Osteoblast (primary cell): ENCODE measurements around the gene RNF224. TPM values are rescaled to one million over a fixed set of nuclear protein-coding genes. Genes with fewer than 3 reads are reported as not detected.

Experiments
- DNase-seq: peaks from one replicate; pipeline ENCODE4 v3.0.0; 2011; ENCODE audit warnings: low spot score, mixed read lengths; ENCODE audit not compliant: insufficient read length; ENCODE audit errors: missing footprints
- H2AFZ ChIP-seq: 2 replicates; pipeline ENCODE4 v1.6.0; 2011; ENCODE audit warnings: mild to moderate bottlenecking, low read length
- H3K27ac ChIP-seq: 2 replicates; pipeline ENCODE4 v1.5.1; 2011; ENCODE audit warnings: mild to moderate bottlenecking, low read depth, low read length, moderate library complexity
- H3K27me3 ChIP-seq: 2 replicates; pipeline ENCODE4 v1.6.0; 2012; ENCODE audit warnings: mild to moderate bottlenecking, control low read depth, inconsistent platforms, low read length, moderate library complexity; ENCODE audit not compliant: insufficient read depth
- H3K36me3 ChIP-seq: 2 replicates; pipeline ENCODE4 v1.5.1; 2011; ENCODE audit warnings: mild to moderate bottlenecking, low read length, control low read depth, moderate library complexity; ENCODE audit not compliant: insufficient read depth
- H3K4me1 ChIP-seq: 2 replicates; pipeline ENCODE4 v1.5.1; 2011; ENCODE audit warnings: mild to moderate bottlenecking, low read length, control low read depth, moderate library complexity; ENCODE audit not compliant: insufficient read depth
- H3K4me2 ChIP-seq: 2 replicates; pipeline ENCODE4 v1.6.0; 2011; ENCODE audit warnings: mild to moderate bottlenecking, low read length; ENCODE audit not compliant: insufficient read depth
- H3K4me3 ChIP-seq: fragments of 200-600 bp; sonication (generic); 3 replicates; pipeline ENCODE4 v1.5.1; 2012; ENCODE audit warnings: mild to moderate bottlenecking, low read length, inconsistent platforms; ENCODE audit not compliant: insufficient read depth
- H3K79me2 ChIP-seq: 2 replicates; pipeline ENCODE4 v1.6.0; 2012; ENCODE audit warnings: mild to moderate bottlenecking, low read length, control low read depth, inconsistent platforms; ENCODE audit not compliant: insufficient read depth
- H3K9me3 ChIP-seq: 2 replicates; pipeline ENCODE4 v1.5.1; 2011; ENCODE audit warnings: low read depth, low read length, control low read depth
- H4K20me1 ChIP-seq: 2 replicates; pipeline ENCODE4 v1.6.0; 2012; ENCODE audit warnings: mild to moderate bottlenecking, low read length, control low read depth; ENCODE audit not compliant: insufficient read depth
- CTCF ChIP-seq: IDR thresholded peaks from 2 replicates; pipeline ENCODE4 v1.5.1; 2011; ENCODE audit warnings: mild to moderate bottlenecking, low read depth, low read length, moderate library complexity; ENCODE audit errors: extremely low read depth
- total RNA-seq: library from RNA; depleted of rRNA; stranded (reverse); fragments of >200 nt; gene quantifications from 2 replicates; pipeline ENCODE4 v1.2.3, GENCODE V29; 2012

Gene RNF224
- total RNA-seq, 1 donor: under 0.01 TPM

- no peaks in the 10 kb centered on the region for H3K9me3 ChIP-seq
- peaks cover 14% of the 10 kb centered on the region for H3K36me3 ChIP-seq
- DNase-seq: no peak
- TF ChIP-seq CTCF: no peak
- no peaks in the 10 kb centered on the region for H3K27me3 ChIP-seq
- H3K27ac ChIP-seq: no peak overlapping the region
- H3K4me1 ChIP-seq: peaks cover 10% of the 10 kb centered on the region
- H4K20me1 ChIP-seq: peaks cover 34% of the 10 kb centered on the region
- peaks cover 79% of the 10 kb centered on the region for H3K79me2 ChIP-seq
- H2AFZ ChIP-seq: no peak overlapping the region
- H3K4me3 ChIP-seq: no peak overlapping the region
- H3K4me2 ChIP-seq: no peak overlapping the region
Observed at GRCh38 chr9:137192859-137193258, 34.4 kb upstream of the RNF224 start.

GRCh38 chr9:137193771-137194170 lies 33.5 kb upstream of the RNF224 start:
- H3K27ac ChIP-seq: no peak overlapping the region
- H3K9me3 ChIP-seq: no peaks in the 10 kb centered on the region
- no peak for TF ChIP-seq CTCF
- H3K4me2 ChIP-seq: no peak overlapping the region
- peaks cover 42% of the 10 kb centered on the region for H4K20me1 ChIP-seq
- peaks cover 17% of the 10 kb centered on the region for H3K4me1 ChIP-seq
- H3K36me3 ChIP-seq: peaks cover 14% of the 10 kb centered on the region
- H3K27me3 ChIP-seq: no peaks in the 10 kb centered on the region
- H2AFZ ChIP-seq: no peak overlapping the region
- H3K79me2 ChIP-seq: peaks cover 84% of the 10 kb centered on the region
- no peak for DNase-seq
- no peak overlapping the region for H3K4me3 ChIP-seq

DNA sequence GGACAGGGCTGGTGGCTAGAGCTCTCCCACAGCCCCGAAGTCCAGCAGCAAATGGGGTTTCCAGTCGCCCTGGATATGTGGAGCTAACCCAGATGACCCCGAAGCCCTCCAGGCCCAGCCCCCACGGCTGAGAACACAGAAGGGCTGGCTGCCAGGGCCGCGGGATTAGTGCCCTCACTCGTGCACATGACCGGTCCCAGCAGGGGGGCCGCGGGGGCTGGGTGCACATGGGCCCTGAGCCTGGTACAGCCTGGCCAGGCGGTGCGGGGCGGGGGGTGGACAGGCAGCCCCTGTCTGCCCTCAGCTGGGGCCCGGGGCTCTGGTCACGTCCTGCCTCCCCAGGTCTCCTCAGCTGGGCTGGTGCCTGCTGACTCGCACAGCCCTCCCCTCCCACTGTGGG lies 32.9 kb upstream of the RNF224 start:
- Histone ChIP-seq H3K79me2 (peaks cover 89% of the 10 kb centered on the region), H4K20me1 (peaks cover 42% of the 10 kb centered on the region), H3K36me3 (peaks cover 14% of the 10 kb centered on the region), H3K4me1 (peaks cover 20% of the 10 kb centered on the region), H3K27me3 (no peaks in the 10 kb centered on the region), H2AFZ (no peak overlapping the region), H3K9me3 (no peaks in the 10 kb centered on the region), H3K4me2 (no peak overlapping the region), H3K4me3 (no peak overlapping the region), H3K27ac (no peak overlapping the region)
- DNase-seq: no peak
- no peak for TF ChIP-seq CTCF

DNA sequence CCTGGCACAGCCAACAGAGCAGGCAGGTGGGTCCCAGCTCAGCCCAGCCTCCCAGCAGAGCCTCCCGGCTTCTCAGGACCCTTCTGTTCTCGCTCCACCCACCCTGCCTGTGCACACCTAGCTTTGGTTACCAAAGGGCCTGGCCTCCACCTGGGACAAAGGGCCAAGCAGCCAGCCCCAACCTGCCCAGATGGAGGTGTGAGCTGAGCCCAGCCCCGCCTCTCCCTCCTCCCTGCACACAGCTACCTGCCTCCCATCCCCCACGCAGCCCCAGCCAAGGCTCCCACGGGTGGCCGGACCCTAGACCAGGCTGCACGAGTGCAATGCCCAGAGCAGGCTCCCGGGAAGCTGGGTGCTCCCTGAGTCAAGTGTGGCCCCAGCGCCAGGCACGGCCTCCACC lies 32.4 kb upstream of the RNF224 start:
- H3K36me3 ChIP-seq: peaks cover 13% of the 10 kb centered on the region
- H3K4me1 ChIP-seq: peaks cover 16% of the 10 kb centered on the region
- H3K27ac ChIP-seq: no peak overlapping the region
- no peak for DNase-seq
- H3K27me3 ChIP-seq: no peaks in the 10 kb centered on the region
- H3K4me3 ChIP-seq: no peak overlapping the region
- H3K79me2 ChIP-seq: peaks cover 85% of the 10 kb centered on the region
- peaks cover 37% of the 10 kb centered on the region for H4K20me1 ChIP-seq
- no peak for TF ChIP-seq CTCF
- H2AFZ ChIP-seq: no peak overlapping the region
- H3K4me2 ChIP-seq: no peak overlapping the region
- H3K9me3 ChIP-seq: no peaks in the 10 kb centered on the region
